HCT116 (cell line): ENCODE measurements around the gene TOP3B. TPM values are rescaled to one million over a fixed set of nuclear protein-coding genes. Genes with fewer than 3 reads are reported as not detected.

Experiments
- ATAC-seq: fragments of 200-7000 bp; cut with Tn5 transposase; 2 replicates; pipeline ENCODE4 v1.9.1; 2020; ENCODE audit warnings: mild to moderate bottlenecking, moderate library complexity
- BruUV-seq: library from RNA; stranded (reverse); fragments of 400-500 nt; replicated peaks from 2 replicates; lab custom pipeline; 2021; lab: Mats Ljungman, UMichigan
- CTCF ChIA-PET: fragments of 300-600 bp; sonication (Branson Sonifier 250); formaldehyde crosslinking; loops from one replicate; lab custom pipeline; 2021; ENCODE audit warnings: antibody characterized with exemption; lab: Charles Lee
- POLR2A ChIA-PET: fragments of 300-600, 350-600 bp; sonication (Branson Sonifier 250); formaldehyde crosslinking; loops from one replicate; lab custom pipeline; 2021; ENCODE audit warnings: antibody characterized with exemption; lab: Charles Lee
- RAD21 ChIA-PET, 2 experiments: fragments of 300-600 bp; sonication (Branson Sonifier 250); formaldehyde crosslinking; loops; one replicate each; lab custom pipeline; 2023; ENCODE audit warnings: low total read pairs in 2 of 2; ENCODE audit not compliant: uncharacterized antibody in 2 of 2, unreplicated experiment in 2 of 2, low non-redundant PET in 1 of 2; lab: Charles Lee
- DNase-seq: peaks from one replicate; pipeline ENCODE4 v3.0.0-alpha.2; 2010; ENCODE audit warnings: low read depth, low spot score
- H2AFZ ChIP-seq: fragments of 200-600 bp; shearing (Covaris generic), sonication (generic); 2 replicates; pipeline ENCODE4 v1.6.1; 2017; ENCODE audit warnings: low read depth, mixed run types, mixed read lengths, antibody characterized with exemption, low read length; ENCODE audit not compliant: poor library complexity, severe bottlenecking
- H3K27ac ChIP-seq: 2 replicates; pipeline ENCODE4 v1.5.1; 2012; ENCODE audit warnings: low read depth, low read length
- H3K27me3 ChIP-seq: fragments of 200-600 bp; sonication (generic); 2 replicates; pipeline ENCODE4 v1.6.1; 2016; ENCODE audit warnings: mixed run types, low read length, mixed read lengths; ENCODE audit not compliant: insufficient read depth
- H3K36me3 ChIP-seq, 2 experiments: fragments of 200-500 bp in 1 of 2; fragments of 200-600 bp in 1 of 2; sonication (Bioruptor generic) in 1 of 2; sonication (generic) in 1 of 2; 2 replicates each; pipeline versions ENCODE4 v1.5.1 to v1.6.1; 2014 to 2016; ENCODE audit warnings: low read length in 2 of 2, inconsistent platforms in 1 of 2, mixed read lengths in 1 of 2, mixed run types in 1 of 2; ENCODE audit not compliant: insufficient read depth in 2 of 2, control insufficient read depth in 1 of 2
- H3K4me1 ChIP-seq, 2 experiments: fragments of 200-600 bp in 1 of 2; sonication (generic) in 1 of 2; 2 replicates each; pipeline versions ENCODE4 v1.5.1 to v1.6.1; 2012 to 2017; ENCODE audit warnings: low read length in 2 of 2, inconsistent platforms in 1 of 2, mild to moderate bottlenecking in 1 of 2, mixed read lengths in 1 of 2, mixed run types in 1 of 2, moderate library complexity in 1 of 2; ENCODE audit not compliant: insufficient read depth in 2 of 2, control insufficient read depth in 1 of 2
- H3K4me2 ChIP-seq: fragments of 200-600 bp; sonication (generic); 2 replicates; pipeline ENCODE4 v1.6.1; 2017; ENCODE audit warnings: mixed run types, low read length, mixed read lengths
- H3K4me3 ChIP-seq, 2 experiments: fragments of 200-600 bp in 1 of 2; sonication (generic) in 1 of 2; replicated peaks in 1 of 2; 2 replicates each; pipeline ENCODE4 v1.5.1; 2011 to 2016; ENCODE audit warnings: low read length in 2 of 2, control low read depth in 1 of 2, low read depth in 1 of 2, mild to moderate bottlenecking in 1 of 2, mixed read lengths in 1 of 2, mixed run types in 1 of 2
- H3K79me2 ChIP-seq: fragments of 200-600 bp; sonication (generic); 2 replicates; pipeline ENCODE4 v1.6.1; 2017; ENCODE audit warnings: mild to moderate bottlenecking, mixed run types, low read length, moderate library complexity, mixed read lengths; ENCODE audit not compliant: insufficient read depth
- H3K9ac ChIP-seq: fragments of 200-600 bp; sonication (generic); 2 replicates; pipeline ENCODE4 v1.6.1; 2016; ENCODE audit warnings: low read length, mixed read lengths
- H3K9me2 ChIP-seq: fragments of 200-600 bp; sonication (generic), shearing (Covaris generic); 2 replicates; pipeline ENCODE4 v1.6.1; 2017; ENCODE audit warnings: mixed run types, mild to moderate bottlenecking, moderate library complexity; ENCODE audit not compliant: insufficient read depth
- H3K9me3 ChIP-seq, 2 experiments: fragments of 200-500 bp in 1 of 2; fragments of 200-600 bp in 1 of 2; sonication (Bioruptor generic) in 1 of 2; sonication (generic) in 1 of 2; 2 replicates each; pipeline ENCODE4 v1.6.1; 2014 to 2017; ENCODE audit warnings: low read length in 2 of 2, mixed read lengths in 2 of 2, inconsistent platforms in 1 of 2, low read depth in 1 of 2, mild to moderate bottlenecking in 1 of 2, mixed run types in 1 of 2, moderate library complexity in 1 of 2; ENCODE audit not compliant: control insufficient read depth in 1 of 2, insufficient read depth in 1 of 2
- H4K20me1 ChIP-seq: fragments of 200-600 bp; sonication (generic), shearing (Covaris generic); 2 replicates; pipeline ENCODE4 v1.6.1; 2017; ENCODE audit warnings: mixed run types, mild to moderate bottlenecking, moderate library complexity; ENCODE audit not compliant: insufficient read depth
- ATF3 ChIP-seq: IDR thresholded peaks from 2 replicates; pipeline ENCODE4 v1.6.1; 2012
- CBX3 ChIP-seq: IDR thresholded peaks from 2 replicates; pipeline ENCODE4 v1.6.1; 2012; ENCODE audit warnings: low read depth
- CEBPB ChIP-seq: IDR thresholded peaks from 2 replicates; pipeline ENCODE4 v1.6.1; 2012; ENCODE audit warnings: low read depth
- CTCF ChIP-seq, 3 experiments: fragments of 200-600 bp in 1 of 3; sonication (generic) in 1 of 3; IDR thresholded peaks in 2 of 3; conservative IDR thresholded peaks in 1 of 3; 2 replicates each; pipeline ENCODE4 v1.5.1; 2012 to 2017; ENCODE audit warnings: low read depth in 2 of 3, low read length in 2 of 3, antibody characterized with exemption in 1 of 3, borderline replicate concordance in 1 of 3, control low read depth in 1 of 3, mild to moderate bottlenecking in 1 of 3, mixed read lengths in 1 of 3, mixed run types in 1 of 3, moderate library complexity in 1 of 3; ENCODE audit not compliant: insufficient read depth in 1 of 3
- EGR1 ChIP-seq: IDR thresholded peaks from 2 replicates; pipeline ENCODE4 v1.6.1; 2012; ENCODE audit warnings: low read depth
- EZH2phosphoT487 ChIP-seq: fragments of 200-600 bp; IDR thresholded peaks from 2 replicates; pipeline ENCODE4 v1.6.1; 2018; ENCODE audit warnings: antibody characterized with exemption, borderline replicate concordance
- JUND ChIP-seq: IDR thresholded peaks from 2 replicates; pipeline ENCODE4 v1.6.1; 2012
- MAX ChIP-seq: IDR thresholded peaks from 2 replicates; pipeline ENCODE4 v1.6.1; 2012
- POLR2A ChIP-seq: IDR thresholded peaks from 2 replicates; pipeline ENCODE4 v1.7.0; 2011; ENCODE audit warnings: borderline replicate concordance; ENCODE audit not compliant: insufficient read depth, insufficient read length; ENCODE audit errors: extremely low read depth
- POLR2AphosphoS5 ChIP-seq: IDR thresholded peaks from 2 replicates; pipeline ENCODE4 v1.6.1; 2011; ENCODE audit warnings: mild to moderate bottlenecking, low read depth, low read length, moderate library complexity
- RAD21 ChIP-seq: IDR thresholded peaks from 2 replicates; pipeline ENCODE4 v1.6.1; 2012; ENCODE audit warnings: low read depth, mild to moderate bottlenecking
- SIN3A ChIP-seq: IDR thresholded peaks from 2 replicates; pipeline ENCODE4 v1.6.1; 2012; ENCODE audit warnings: low read depth
- SP1 ChIP-seq: IDR thresholded peaks from 2 replicates; pipeline ENCODE4 v1.6.1; 2012; ENCODE audit warnings: low read depth
- SRF ChIP-seq: IDR thresholded peaks from 2 replicates; pipeline ENCODE4 v1.6.1; 2012; ENCODE audit warnings: low read depth
- TCF7L2 ChIP-seq: IDR thresholded peaks from 2 replicates; pipeline ENCODE4 v1.7.0; 2011; ENCODE audit warnings: borderline replicate concordance, inconsistent platforms; ENCODE audit not compliant: insufficient read depth, insufficient read length; ENCODE audit errors: extremely low read depth
- YY1 ChIP-seq: IDR thresholded peaks from 2 replicates; pipeline ENCODE4 v1.6.1; 2011; ENCODE audit warnings: low read length, low read depth, moderate library complexity, mild to moderate bottlenecking; ENCODE audit not compliant: insufficient replicate concordance; ENCODE audit errors: extremely low read depth
- ZFX ChIP-seq: fragments of 450-650 bp; IDR thresholded peaks from 2 replicates; pipeline ENCODE4 v1.6.1; 2017
- ZNF274 ChIP-seq: fragments of 200-500 bp; sonication (Bioruptor generic); IDR thresholded peaks from 2 replicates; pipeline ENCODE4 v1.6.1; 2014; ENCODE audit warnings: mild to moderate bottlenecking, low read depth, low read length, inconsistent platforms
- intact Hi-C: fragments of 100-400 bp; cut with micrococcal nuclease; formaldehyde crosslinking; loops from 2 replicates; pipeline ENCODE4 v1.10.0; 2022
- total RNA-seq: library from RNA; stranded (reverse); gene quantifications from one replicate; pipeline ENCODE4 v1.2.1, GENCODE V29; 2021; ENCODE audit not compliant: unreplicated experiment

TOP3B gene
- total RNA-seq, 1 experiment from 2014 or later: 50.1 TPM

GRCh38 chr22:21948824-21949568, 33.6 kb downstream of the TOP3B start:
- ChIA-PET CTCF (interaction anchor here (1.9 to 4.3 kb wide), 2 partner anchors 11 to 23 kb away, joined by 9 to 13 read pairs; no protein-coding TSS in a partner anchor), POLR2A (no interaction called here), RAD21 (no interaction called here)
- Histone ChIP-seq H2AFZ (no peak overlapping the region), H4K20me1 (no peaks in the 10 kb centered on the region), H3K4me3 (no peak overlapping the region), H3K27ac (no peak overlapping the region), H3K4me2 (no peak overlapping the region), H3K9me2 (no peaks in the 10 kb centered on the region), H3K9me3 (no peaks in the 10 kb centered on the region), H3K9ac (no peak overlapping the region), H3K79me2 (peaks cover 27% of the 10 kb centered on the region; the same call in 1 of the 2 replicates), H3K36me3 (peaks cover 6 to 12% of the 10 kb centered on the region in 2 experiments; a peak in 3 of 4 replicates), H3K4me1 (peaks cover 4 to 26% of the 10 kb centered on the region in 2 experiments; a peak in 2 of 4 replicates), H3K27me3 (no peaks in the 10 kb centered on the region)
- ATAC-seq: no peak
- no TSS peak for BruUV-seq
- DNase-seq: no peak
- TF ChIP-seq EGR1: no peak
- no peak for TF ChIP-seq SP1
- no peak for TF ChIP-seq SRF
- no peak for TF ChIP-seq MAX
- no peak for TF ChIP-seq RAD21
- TF ChIP-seq ZFX: no peak
- no peak for TF ChIP-seq JUND
- TF ChIP-seq TCF7L2: no peak
- intact Hi-C loops: no loop called here

GRCh38 chr22:21948390-21948789, 34.2 kb downstream of the TOP3B start:
- peaks cover 6 to 18% of the 10 kb centered on the region in 2 experiments; a peak in 3 of 4 replicates for H3K36me3 ChIP-seq
- ATAC-seq (no peak), DNase-seq (no peak)
- ChIA-PET RAD21 (no interaction called here), CTCF (interaction anchor here (2.0 kb wide), 1 partner anchor 10 kb away, joined by 18 read pairs; no protein-coding TSS in a partner anchor), POLR2A (no interaction called here)
- H3K9ac ChIP-seq: no peak overlapping the region
- no peaks in the 10 kb centered on the region for H4K20me1 ChIP-seq
- H3K9me3 ChIP-seq: no peaks in the 10 kb centered on the region
- H3K79me2 ChIP-seq: peaks cover 27% of the 10 kb centered on the region; the same call in 1 of the 2 replicates
- H3K4me1 ChIP-seq: peaks cover 4 to 32% of the 10 kb centered on the region in 2 experiments; a peak in 3 of 4 replicates
- H2AFZ ChIP-seq: no peak overlapping the region
- no peaks in the 10 kb centered on the region for H3K27me3 ChIP-seq
- no peak overlapping the region for H3K4me2 ChIP-seq
- no TSS peak for BruUV-seq
- intact Hi-C loops: no loop called here
- no peaks in the 10 kb centered on the region for H3K9me2 ChIP-seq
- H3K4me3 ChIP-seq: no peak overlapping the region
- no peak overlapping the region for H3K27ac ChIP-seq
- TF ChIP-seq SIN3A (no peak), RAD21 (no peak), ATF3 (no peak), EGR1 (no peak), EZH2phosphoT487 (no peak), YY1 (no peak), CBX3 (no peak), MAX (no peak), ZNF274 (no peak), CTCF (IDR thresholded peaks at IDR 0.05 in 2 of 3, conservative IDR thresholded peaks at IDR 0.05 in 1 of 3; ENCODE audit: borderline replicate concordance in 1 of 3, insufficient read depth in 1 of 3, low read depth in 2 of 3, low read length in 2 of 3) (no peak), TCF7L2 (no peak), POLR2AphosphoS5 (no peak), CEBPB (no peak), POLR2A (no peak), JUND (no peak)
